ENCODE measurements around the gene OBSL1.

OBSL1 gene

DNA sequence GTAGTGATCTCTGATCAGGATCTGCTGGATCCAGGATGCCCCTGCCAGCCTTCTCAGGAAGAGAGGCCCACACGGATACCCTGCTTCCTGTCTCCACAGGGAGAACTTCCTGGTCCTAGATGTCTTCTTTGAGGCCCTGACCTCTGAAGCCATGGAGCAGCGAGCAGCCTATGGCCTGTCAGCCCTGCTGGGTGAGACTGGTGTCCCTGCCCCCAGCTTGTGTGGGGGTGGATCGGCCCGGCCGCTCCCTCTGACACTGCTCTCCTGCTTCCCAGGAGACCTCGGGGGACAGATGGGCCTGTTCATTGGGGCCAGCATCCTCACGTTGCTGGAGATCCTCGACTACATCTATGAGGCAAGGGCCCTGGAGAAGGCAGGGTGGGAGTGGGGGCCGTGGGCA is 34.4 kb downstream of the OBSL1 start:
- in situ Hi-C loops (cut with HindIII; ENCODE audit: low sequenced_read_pairs), result no loop called here

GRCh38 chr2:219536425-219536824 is 34.9 kb downstream of the OBSL1 start:
- in situ Hi-C loops (cut with HindIII; ENCODE audit: low sequenced_read_pairs), result no loop called here

DNA sequence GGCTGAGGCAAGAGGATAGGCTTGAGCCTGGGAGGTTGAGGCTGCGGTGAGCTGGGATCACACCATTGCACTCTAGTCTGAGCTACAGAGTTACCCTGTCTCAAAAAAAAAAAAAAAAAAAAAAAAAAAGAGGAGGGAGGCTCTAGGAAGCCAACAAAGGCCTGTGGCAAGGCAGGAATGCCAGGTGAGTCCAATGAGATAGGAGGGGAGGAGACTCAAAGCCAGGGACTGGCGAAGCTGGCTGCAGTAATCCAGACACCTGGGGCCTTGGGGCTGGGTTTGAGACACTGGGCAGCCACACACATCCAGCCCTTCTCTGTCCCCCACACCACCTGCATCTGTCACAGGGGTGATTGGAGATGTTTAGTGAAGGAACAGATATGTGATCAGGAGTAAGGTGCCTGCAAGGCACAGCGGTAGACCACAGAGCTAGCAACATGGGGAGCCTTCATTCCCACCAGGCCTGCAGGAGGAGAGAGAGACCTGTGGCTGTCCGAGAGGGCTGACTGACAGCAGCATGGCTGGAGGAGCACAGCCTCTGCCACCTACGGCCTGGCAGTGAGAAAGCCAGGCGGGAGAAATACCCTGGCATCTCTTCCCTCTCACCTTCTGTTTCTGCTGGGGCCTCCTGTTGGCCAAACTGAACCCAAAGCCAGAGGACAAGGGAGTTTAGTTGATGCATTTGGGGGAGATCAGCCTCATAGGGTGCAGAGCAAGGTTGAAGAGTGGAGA is 37.2 kb downstream of the OBSL1 start:
- in situ Hi-C loops (cut with HindIII; ENCODE audit: low sequenced_read_pairs), result no loop called here

DNA sequence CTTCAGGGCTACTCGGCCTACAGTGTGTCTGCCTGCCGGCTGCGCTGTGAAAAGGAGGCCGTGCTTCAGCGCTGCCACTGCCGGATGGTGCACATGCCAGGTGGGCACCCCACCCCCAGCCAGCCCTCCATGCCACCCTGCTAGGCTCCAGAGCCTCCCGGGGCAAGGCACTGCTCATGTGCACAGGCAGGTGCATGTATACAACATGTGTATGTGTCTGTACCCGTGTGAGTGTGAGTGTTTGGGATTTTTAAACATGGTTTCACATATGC is 39.0 kb downstream of the OBSL1 start:
- in situ Hi-C loops (cut with HindIII; ENCODE audit: low sequenced_read_pairs), result no loop called here

DNA sequence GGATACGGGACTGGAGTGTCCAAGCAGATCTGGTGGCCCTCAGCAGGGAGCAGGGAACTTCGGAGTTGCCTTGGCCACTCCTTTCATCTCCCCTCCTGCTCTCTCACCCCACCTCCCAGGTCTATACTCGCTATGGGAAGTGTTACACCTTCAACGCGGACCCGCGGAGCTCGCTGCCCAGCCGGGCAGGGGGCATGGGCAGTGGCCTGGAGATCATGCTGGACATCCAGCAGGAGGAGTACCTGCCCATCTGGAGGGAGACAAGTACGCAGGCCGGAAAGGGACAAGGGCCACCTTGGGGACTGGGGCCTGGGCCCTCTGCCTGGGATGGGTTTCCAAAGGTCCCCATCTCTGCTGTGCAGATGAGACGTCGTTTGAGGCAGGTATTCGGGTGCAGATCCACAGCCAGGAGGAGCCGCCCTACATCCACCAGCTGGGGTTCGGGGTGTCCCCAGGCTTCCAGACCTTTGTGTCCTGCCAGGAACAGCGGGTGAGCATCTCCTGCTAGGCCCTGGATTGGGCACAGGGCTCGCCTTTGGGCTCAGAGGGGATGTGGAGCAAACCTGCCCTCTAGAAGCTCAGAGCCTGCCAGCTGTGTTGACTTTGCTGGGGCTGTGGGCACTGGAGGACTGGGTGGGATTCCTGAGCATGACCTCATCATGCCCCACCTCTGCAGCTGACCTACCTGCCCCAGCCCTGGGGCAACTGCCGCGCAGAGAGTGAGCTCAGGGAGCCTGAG is 39.5 kb downstream of the OBSL1 start:
- in situ Hi-C loops (cut with HindIII; ENCODE audit: low sequenced_read_pairs), result no loop called here

DNA sequence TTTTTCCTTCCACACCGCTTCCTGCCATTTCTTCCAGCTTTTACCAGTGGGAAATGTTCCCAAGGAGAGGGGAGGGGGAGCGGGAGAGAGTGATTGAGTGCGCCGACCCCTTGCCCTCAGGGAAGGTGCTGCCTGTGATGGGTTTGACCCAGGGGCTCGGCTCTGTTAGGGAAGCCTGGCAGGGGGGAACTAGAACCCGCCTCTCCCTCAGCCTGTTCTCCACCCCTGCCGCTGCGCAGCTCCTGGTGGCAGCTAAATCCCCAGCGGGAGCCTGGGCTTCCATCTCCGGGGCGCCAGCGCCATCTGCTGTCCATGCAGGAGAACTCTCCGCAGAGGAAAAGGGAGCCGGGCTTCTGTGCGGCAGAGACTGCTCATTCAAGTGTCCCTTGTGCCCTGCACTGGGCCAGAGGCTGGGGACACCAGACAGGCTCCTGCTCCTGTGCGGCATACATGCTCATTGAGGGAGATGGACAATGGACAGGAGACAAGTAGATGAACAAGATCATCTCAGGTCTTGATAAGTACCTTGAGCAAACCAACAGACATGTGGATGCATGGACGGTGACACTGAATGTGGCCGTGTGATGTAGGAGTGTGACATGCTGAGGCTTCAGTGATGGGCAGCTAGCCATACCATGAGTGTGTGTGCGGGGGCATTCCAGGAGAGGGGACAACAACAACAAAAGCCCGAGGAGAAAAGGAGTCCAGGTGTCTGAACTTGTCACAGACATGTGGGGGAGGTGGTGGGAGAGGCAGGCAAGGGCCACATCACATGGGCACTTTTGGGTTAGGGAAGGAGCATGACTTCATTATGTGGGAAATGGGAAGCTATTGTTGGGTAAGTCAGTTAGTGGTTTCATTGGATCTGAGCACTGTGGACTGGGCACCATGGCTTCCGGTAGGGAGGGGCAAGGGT is 41.0 kb downstream of the OBSL1 start:
- in situ Hi-C loops (cut with HindIII; ENCODE audit: low sequenced_read_pairs), result no loop called here

DNA sequence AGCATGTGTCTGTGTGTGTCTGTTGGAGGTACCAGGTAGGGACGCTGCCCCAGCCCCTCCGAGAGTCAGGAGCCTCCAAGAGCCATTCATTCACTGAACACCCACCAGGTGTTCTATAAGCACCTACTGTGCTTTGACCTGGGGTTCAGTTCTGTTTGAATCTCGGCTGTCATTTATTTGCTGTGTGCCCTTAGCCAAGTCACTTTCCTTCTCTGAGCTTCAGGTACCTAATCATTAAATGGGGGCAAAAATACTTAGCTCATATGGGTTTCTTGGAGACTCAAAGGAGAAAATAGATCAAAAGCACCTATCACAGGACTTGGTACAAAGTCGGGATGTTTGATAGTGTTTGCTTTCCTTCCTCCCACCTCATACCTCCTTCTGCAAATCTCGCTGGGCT is 43.9 kb downstream of the OBSL1 start:
- in situ Hi-C loops (cut with HindIII; ENCODE audit: low sequenced_read_pairs), result no loop called here

DNA sequence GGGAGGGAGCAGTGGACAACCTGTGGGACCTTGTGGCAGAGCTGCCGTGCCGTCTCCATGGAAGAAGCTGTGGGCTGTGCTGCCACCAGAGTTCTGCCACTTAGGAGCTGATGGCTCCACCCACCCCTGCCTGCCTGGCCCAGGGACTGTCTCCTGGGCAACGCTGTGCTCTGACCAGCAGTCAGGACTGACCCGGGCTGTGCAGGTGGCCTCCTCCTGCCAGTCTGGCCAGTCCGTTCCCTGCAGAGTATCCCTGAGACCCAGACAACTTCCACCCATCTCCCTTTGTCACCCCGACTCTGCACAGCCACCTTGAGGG is 44.3 kb downstream of the OBSL1 start:
- in situ Hi-C loops (cut with HindIII; ENCODE audit: low sequenced_read_pairs), result no loop called here

GRCh38 chr2:219526320-219527075 is 44.8 kb downstream of the OBSL1 start:
- in situ Hi-C loops (cut with HindIII; ENCODE audit: low sequenced_read_pairs), result no loop called here

DNA sequence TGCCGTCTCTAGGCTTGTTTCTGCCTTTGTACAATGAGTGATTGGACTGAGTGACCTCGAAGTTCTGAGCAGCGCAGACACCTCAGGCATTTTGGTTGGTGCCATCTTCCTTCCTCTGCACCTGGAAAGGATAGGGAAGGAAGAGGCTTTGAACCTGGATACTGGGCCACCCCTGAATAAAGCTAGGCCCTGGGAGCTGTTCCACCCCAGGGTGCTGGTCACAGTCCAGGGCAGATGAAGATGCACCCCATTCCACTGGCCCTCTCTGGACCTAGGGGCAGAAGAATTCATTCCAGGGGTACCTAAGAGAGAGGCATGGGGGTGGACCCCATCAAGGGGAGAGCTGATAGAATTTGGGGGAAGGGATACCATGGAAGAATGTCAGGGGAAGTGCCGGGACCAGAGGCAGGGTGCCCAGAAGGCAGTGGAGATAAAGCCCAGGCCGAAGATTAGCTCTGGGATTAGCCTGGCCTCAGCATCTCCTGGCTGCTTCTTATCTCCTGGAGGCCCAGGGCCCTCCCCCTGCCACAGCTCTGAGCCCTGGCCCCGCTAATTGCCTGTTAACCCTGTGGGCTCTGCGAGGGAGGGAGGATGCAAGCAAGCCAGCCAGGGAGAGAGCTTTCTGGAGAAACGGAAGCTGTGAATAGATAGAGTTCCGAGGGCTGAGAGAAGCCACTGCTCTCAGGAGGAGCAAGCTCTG is 45.7 kb downstream of the OBSL1 start:
- in situ Hi-C loops (cut with HindIII; ENCODE audit: low sequenced_read_pairs), result no loop called here

DNA sequence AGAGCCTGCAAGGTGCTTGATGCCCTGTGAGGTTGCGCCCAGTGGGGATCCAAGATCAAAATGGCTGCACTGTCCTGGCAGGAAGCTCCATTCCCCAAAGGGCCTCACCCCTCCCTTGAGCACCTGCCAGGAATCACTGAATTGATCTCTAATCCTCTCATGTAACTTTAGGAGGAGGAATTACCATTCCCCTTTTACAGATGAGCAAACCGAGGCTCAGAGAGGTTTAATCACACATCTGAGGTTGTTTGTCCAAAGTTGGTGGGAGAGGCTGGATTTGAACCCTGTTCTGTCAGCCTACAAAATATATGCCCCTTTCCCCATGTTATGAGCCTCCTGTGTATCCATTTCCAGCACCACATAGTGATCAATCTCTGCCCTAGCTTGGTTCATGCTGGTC is 46.5 kb downstream of the OBSL1 start:
- in situ Hi-C loops (cut with HindIII; ENCODE audit: low sequenced_read_pairs), result no loop called here

GRCh38 chr2:219523031-219523671 is 48.2 kb downstream of the OBSL1 start:
- in situ Hi-C loops (cut with HindIII; ENCODE audit: low sequenced_read_pairs), result no loop called here

- in situ Hi-C loops (cut with HindIII; ENCODE audit: low sequenced_read_pairs), result no loop called here
Measured at GRCh38 chr2:219522111-219523030, 49.0 kb downstream of the OBSL1 start.

- in situ Hi-C loops (cut with HindIII; ENCODE audit: low sequenced_read_pairs), result no loop called here
Measured at GRCh38 chr2:219521066-219521880, 50.1 kb downstream of the OBSL1 start.

DNA sequence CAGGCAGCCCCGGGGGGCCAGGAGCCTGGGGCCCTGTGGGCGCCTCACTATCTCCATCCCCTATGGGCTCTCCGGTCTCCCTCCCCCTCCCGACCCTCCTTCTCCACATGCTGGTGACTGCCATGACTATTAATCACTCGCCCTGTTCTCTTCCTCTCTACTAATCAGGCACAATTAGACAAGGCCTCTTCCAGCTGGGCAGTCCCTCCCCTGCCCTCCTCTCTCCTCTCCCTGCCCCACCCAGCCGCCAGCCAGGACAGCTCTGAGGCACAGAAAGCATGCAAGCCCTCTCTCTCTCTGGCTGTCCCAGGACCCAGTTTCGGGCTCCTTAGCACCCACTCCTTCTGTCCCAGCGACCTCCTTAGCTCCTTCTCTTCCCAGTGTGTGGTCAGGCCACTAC is 51.3 kb downstream of the OBSL1 start:
- in situ Hi-C loops (cut with HindIII; ENCODE audit: low sequenced_read_pairs), result no loop called here

DNA sequence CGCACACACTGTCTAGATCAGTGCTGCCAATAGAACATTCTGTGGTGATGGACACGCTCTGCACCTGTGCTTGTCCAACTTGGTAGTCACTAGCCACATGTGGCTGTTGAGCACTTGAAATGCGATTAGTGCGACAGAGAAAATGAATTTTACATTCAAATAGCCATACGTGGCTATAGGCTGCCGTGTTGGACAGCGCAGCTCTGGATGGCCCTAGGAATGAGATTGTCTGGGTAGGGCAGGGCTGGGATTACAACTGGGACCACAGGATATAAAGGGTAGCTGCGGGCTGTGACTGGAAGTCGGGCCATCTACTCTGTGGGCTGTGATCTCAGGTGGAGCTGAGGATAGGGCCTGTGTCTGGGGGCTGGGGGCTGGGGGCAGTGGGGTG is 51.8 kb downstream of the OBSL1 start:
- in situ Hi-C loops (cut with HindIII; ENCODE audit: low sequenced_read_pairs), result no loop called here

DNA sequence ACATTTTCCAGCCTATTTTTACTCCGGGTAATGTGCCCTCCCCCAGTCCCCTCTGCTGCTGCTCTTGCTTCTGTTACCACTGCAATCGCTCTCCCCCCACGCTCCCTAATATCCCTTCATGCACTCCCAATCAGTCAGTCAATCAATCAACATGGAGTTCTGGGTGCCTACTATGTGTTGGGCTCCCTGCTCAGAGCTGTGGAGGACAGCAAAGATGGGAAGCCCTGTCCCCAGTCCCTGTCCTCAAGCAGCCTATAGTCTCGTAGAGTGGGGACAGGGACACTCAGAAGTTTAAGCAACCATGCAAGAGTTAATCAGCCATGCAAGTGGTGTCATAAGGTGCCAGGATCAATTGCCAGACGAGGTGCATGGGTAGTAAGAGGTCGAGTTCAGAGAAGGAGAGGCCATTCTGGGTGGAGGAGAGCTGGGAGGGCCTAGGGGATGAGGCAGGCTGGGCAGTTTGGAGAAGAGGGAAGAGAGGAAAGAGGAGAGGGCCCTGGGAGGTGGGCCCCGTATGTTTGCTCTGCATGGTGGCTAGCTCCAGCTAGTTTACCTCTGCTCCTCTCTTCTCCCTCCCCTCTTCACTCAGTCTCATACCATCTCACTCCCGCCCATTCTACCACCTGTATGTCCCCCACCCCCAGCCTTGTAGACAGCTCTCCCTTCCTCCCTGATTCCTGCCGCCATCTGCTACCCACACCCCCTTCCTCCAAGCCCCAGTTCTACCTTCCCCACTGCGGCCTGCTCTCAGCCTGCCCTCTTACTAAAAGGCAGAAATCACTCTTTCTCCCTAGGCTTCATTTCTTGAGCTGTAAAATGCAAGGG is 53.2 kb downstream of the OBSL1 start:
- in situ Hi-C loops (cut with HindIII; ENCODE audit: low sequenced_read_pairs), result no loop called here

Data from DLD1 (cell line).